Stimulated activated CD4-positive, alpha-beta T cell treated with anti-CD3 and anti-CD28 coated beads, Interleukin-4, amount 100 ng/mL, for 48 hours (primary cell): ENCODE results near the gene WNT7A.

Experiments used
- DNase-seq, 2 donors: peaks; one replicate each; pipeline ENCODE4 v3.0.0-alpha.2; 2020; ENCODE audit warnings: low read depth in 2 of 2

The WNT7A gene

GRCh38 chr3:13792512-13793371 is 87.1 kb downstream of the WNT7A start:
- DNase-seq, result no peak

GRCh38 chr3:13792051-13792490 is 87.8 kb downstream of the WNT7A start:
- DNase-seq, result no peak

- DNase-seq, result no peak
Observed at GRCh38 chr3:13791198-13792050, 88.4 kb downstream of the WNT7A start.

GRCh38 chr3:13790376-13791197 is 89.3 kb downstream of the WNT7A start:
- DNase-seq, result no peak

GRCh38 chr3:13788522-13789424 is 91.1 kb downstream of the WNT7A start:
- DNase-seq, result no peak

GRCh38 chr3:13787533-13788132 is 92.2 kb downstream of the WNT7A start:
- no peak for DNase-seq

- DNase-seq, result no peak
Observed at GRCh38 chr3:13786811-13787210, 93.1 kb downstream of the WNT7A start.

- DNase-seq, result no peak
Observed at GRCh38 chr3:13785853-13786436, 93.9 kb downstream of the WNT7A start.

GRCh38 chr3:13785351-13785750 is 94.5 kb downstream of the WNT7A start:
- no peak for DNase-seq

- DNase-seq, result no peak
Observed at GRCh38 chr3:13783476-13783875, 96.4 kb downstream of the WNT7A start.

GRCh38 chr3:13782501-13782900 is 97.4 kb downstream of the WNT7A start:
- no peak for DNase-seq

- DNase-seq, result no peak
Observed at GRCh38 chr3:13781417-13781816, 98.5 kb downstream of the WNT7A start.

GRCh38 chr3:13780432-13781176 is 99.3 kb downstream of the WNT7A start:
- DNase-seq, result no peak

GRCh38 chr3:13776253-13777050 is 103.4 kb downstream of the WNT7A start:
- no peak for DNase-seq

GRCh38 chr3:13772885-13773745 is 106.8 kb downstream of the WNT7A start:
- no peak for DNase-seq

- DNase-seq, result no peak
Observed at GRCh38 chr3:13772321-13772745, 107.5 kb downstream of the WNT7A start.

- no peak for DNase-seq
Observed at GRCh38 chr3:13771496-13771895, 108.4 kb downstream of the WNT7A start.
